ENCODE data around the gene CRY2. TPM values are rescaled to one million over a fixed set of nuclear protein-coding genes. Genes with fewer than 3 reads are reported as not detected.

CRY2 gene
- polyA plus RNA-seq, 1 experiment: 11.7 TPM

GRCh38 chr11:45924036-45924915 lies 77.0 kb downstream of the CRY2 start:
- TF ChIP-seq CTCF (IDR thresholded peaks at IDR 0.05; ENCODE audit: low read depth, low read length): no peak
- H3K9me3 ChIP-seq (ENCODE audit: control insufficient read depth, insufficient read depth, low read length): peaks cover 3% of the 10 kb centered on the region; the same call in 1 of the 2 replicates
- DNase-seq (ENCODE audit: low read depth, low spot score): no peak
- ChIA-PET CTCF (interaction anchor here (1.4 kb wide), 1 partner anchor 41 kb away, joined by 3 read pairs; no protein-coding TSS in a partner anchor), POLR2A (no interaction called here)
- no peak overlapping the region for H3K27ac ChIP-seq (ENCODE audit: low read depth, low read length)
- H3K4me3 ChIP-seq (ENCODE audit: low read depth, low read length): no peak overlapping the region
- H3K27me3 ChIP-seq (ENCODE audit: control insufficient read depth, insufficient read depth, low read length): peaks cover 51% of the 10 kb centered on the region

GRCh38 chr11:45924927-45925326 lies 77.7 kb downstream of the CRY2 start:
- DNase-seq (ENCODE audit: low read depth, low spot score): no peak
- Histone ChIP-seq H3K9me3 (ENCODE audit: control insufficient read depth, insufficient read depth, low read length) (peaks cover 3% of the 10 kb centered on the region; the same call in 1 of the 2 replicates), H3K27ac (ENCODE audit: low read depth, low read length) (no peak overlapping the region), H3K4me3 (ENCODE audit: low read depth, low read length) (no peak overlapping the region), H3K27me3 (ENCODE audit: control insufficient read depth, insufficient read depth, low read length) (peaks cover 51% of the 10 kb centered on the region)
- ChIA-PET POLR2A (no interaction called here), CTCF (interaction anchor here (1.4 kb wide), 1 partner anchor 40 kb away, joined by 3 read pairs; no protein-coding TSS in a partner anchor)
- no peak for TF ChIP-seq CTCF (IDR thresholded peaks at IDR 0.05; ENCODE audit: low read depth, low read length)

GRCh38 chr11:45925550-45925949 lies 78.3 kb downstream of the CRY2 start:
- TF ChIP-seq CTCF (IDR thresholded peaks at IDR 0.05; ENCODE audit: low read depth, low read length): no peak
- ChIA-PET POLR2A (no interaction called here), CTCF (interaction anchor here (1.4 kb wide), 1 partner anchor 39 kb away, joined by 3 read pairs; no protein-coding TSS in a partner anchor)
- no peak for DNase-seq (ENCODE audit: low read depth, low spot score)
- peaks cover 49% of the 10 kb centered on the region for H3K27me3 ChIP-seq (ENCODE audit: control insufficient read depth, insufficient read depth, low read length)
- peaks cover 3% of the 10 kb centered on the region; the same call in 1 of the 2 replicates for H3K9me3 ChIP-seq (ENCODE audit: control insufficient read depth, insufficient read depth, low read length)
- H3K4me3 ChIP-seq (ENCODE audit: low read depth, low read length): no peak overlapping the region
- H3K27ac ChIP-seq (ENCODE audit: low read depth, low read length): no peak overlapping the region

- H3K27me3 ChIP-seq (ENCODE audit: control insufficient read depth, insufficient read depth, low read length): peaks cover 48% of the 10 kb centered on the region
- ChIA-PET POLR2A (no interaction called here), CTCF (interaction anchor here (1.4 kb wide), 1 partner anchor 39 kb away, joined by 3 read pairs; no protein-coding TSS in a partner anchor)
- H3K4me3 ChIP-seq (ENCODE audit: low read depth, low read length): no peak overlapping the region
- no peak overlapping the region for H3K27ac ChIP-seq (ENCODE audit: low read depth, low read length)
- H3K9me3 ChIP-seq (ENCODE audit: control insufficient read depth, insufficient read depth, low read length): peaks cover 3% of the 10 kb centered on the region; the same call in 1 of the 2 replicates
- no peak for DNase-seq (ENCODE audit: low read depth, low spot score)
- TF ChIP-seq CTCF (IDR thresholded peaks at IDR 0.05; ENCODE audit: low read depth, low read length): no peak
Measured at GRCh38 chr11:45926001-45926401, 78.7 kb downstream of the CRY2 start.

All from AG04450 (cell line).